ENCODE results near the gene PPL. TPM values are rescaled to one million over a fixed set of nuclear protein-coding genes. Genes with fewer than 3 reads are reported as not detected.

The PPL gene, protein sequence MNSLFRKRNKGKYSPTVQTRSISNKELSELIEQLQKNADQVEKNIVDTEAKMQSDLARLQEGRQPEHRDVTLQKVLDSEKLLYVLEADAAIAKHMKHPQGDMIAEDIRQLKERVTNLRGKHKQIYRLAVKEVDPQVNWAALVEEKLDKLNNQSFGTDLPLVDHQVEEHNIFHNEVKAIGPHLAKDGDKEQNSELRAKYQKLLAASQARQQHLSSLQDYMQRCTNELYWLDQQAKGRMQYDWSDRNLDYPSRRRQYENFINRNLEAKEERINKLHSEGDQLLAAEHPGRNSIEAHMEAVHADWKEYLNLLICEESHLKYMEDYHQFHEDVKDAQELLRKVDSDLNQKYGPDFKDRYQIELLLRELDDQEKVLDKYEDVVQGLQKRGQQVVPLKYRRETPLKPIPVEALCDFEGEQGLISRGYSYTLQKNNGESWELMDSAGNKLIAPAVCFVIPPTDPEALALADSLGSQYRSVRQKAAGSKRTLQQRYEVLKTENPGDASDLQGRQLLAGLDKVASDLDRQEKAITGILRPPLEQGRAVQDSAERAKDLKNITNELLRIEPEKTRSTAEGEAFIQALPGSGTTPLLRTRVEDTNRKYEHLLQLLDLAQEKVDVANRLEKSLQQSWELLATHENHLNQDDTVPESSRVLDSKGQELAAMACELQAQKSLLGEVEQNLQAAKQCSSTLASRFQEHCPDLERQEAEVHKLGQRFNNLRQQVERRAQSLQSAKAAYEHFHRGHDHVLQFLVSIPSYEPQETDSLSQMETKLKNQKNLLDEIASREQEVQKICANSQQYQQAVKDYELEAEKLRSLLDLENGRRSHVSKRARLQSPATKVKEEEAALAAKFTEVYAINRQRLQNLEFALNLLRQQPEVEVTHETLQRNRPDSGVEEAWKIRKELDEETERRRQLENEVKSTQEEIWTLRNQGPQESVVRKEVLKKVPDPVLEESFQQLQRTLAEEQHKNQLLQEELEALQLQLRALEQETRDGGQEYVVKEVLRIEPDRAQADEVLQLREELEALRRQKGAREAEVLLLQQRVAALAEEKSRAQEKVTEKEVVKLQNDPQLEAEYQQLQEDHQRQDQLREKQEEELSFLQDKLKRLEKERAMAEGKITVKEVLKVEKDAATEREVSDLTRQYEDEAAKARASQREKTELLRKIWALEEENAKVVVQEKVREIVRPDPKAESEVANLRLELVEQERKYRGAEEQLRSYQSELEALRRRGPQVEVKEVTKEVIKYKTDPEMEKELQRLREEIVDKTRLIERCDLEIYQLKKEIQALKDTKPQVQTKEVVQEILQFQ (N-terminal part only)
- 2.6 to 4.8 TPM (median 4.1 TPM) in 5 replicates for total RNA-seq (2022; extraction: Qiagen RNA extraction; ENCODE audit: low read depth)

DNA sequence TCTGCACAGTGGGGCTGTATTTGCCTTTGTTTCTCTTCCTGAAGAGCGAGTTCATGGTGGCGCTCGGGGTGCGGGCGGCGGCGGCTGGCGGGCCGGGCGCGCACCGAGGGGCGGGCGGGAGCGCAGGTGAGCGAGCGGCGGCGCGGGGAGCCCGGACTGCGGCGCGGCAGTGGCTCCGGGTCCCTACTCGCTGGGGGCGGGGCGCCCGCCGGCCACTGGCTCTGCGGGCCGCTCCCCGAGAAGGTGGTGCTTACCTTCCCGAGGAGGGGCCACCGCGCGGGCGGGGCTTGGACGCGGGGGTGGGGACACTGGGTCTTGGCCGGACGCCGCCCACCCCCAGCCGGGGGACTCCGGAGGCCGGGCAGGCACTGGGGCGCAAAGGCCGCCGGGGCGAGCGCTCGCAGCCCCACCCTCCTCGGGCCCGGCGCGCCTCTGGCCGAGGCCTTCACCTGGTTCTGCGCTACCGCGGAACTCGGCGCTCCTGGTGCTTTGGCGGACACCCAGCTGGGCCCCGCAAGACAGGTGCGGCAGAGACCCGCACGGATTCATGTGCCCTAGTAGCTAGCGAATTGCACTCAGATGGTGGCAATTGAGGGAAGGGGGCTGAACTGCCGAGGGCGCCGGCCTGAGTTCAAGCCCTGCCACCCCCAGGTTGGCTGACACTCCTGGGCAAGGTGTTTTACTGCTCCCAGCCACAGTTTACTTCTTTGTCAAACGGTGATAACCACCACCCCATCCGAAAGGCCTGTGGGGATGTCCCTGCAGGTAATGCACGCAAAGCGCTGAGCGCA, at the start of gene PPL:
TSS of gene PPL (minus strand) at position 158 of the 791 bp plus-strand sequence. CDS start at position 55, 103 bp downstream.

DNA sequence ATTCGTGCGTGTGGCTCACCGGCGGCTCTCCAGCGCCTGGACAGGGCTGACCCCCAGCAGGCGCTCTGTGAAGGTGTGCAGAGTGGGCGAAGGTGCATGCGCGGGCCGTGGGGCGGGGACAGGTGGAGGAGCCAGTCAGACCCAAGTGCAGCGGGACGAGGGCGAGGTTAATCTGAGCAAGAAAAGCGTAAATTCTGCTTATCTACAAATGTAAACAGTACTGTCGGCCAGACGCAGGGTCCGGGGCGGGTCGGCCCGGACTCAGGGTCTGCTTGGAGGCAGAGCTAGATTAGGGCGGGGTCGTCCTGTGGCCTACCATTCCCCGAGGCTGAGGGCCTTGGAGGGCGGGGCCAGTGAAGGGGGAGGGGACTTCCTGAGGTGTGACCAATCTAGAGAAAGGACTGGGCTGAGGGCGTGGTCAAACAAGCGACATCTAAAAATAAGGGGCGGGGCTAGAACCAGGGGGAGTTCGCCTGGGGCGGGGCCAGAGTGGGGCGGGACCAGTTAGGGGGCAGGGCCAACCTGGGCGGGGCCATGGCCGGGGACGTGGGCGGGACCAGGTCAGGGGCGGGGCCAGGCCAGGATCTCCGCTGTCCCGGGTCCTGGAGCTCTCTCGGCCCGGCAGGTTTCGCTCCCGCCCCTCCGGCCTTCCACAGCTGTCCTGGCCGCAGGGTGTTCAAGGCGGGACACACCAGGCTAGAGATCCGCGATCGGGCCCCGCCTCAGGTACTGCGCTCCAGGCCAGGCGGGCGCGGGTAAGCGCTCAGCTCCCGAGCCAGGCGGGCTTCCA, 21.0 kb upstream of the PPL start, which contains the start of gene SEC14L5:
TSS of gene SEC14L5 (plus strand) at position 611 of the 790 bp plus-strand sequence. CDS start 994 bp downstream, outside the sequence.

DNA sequence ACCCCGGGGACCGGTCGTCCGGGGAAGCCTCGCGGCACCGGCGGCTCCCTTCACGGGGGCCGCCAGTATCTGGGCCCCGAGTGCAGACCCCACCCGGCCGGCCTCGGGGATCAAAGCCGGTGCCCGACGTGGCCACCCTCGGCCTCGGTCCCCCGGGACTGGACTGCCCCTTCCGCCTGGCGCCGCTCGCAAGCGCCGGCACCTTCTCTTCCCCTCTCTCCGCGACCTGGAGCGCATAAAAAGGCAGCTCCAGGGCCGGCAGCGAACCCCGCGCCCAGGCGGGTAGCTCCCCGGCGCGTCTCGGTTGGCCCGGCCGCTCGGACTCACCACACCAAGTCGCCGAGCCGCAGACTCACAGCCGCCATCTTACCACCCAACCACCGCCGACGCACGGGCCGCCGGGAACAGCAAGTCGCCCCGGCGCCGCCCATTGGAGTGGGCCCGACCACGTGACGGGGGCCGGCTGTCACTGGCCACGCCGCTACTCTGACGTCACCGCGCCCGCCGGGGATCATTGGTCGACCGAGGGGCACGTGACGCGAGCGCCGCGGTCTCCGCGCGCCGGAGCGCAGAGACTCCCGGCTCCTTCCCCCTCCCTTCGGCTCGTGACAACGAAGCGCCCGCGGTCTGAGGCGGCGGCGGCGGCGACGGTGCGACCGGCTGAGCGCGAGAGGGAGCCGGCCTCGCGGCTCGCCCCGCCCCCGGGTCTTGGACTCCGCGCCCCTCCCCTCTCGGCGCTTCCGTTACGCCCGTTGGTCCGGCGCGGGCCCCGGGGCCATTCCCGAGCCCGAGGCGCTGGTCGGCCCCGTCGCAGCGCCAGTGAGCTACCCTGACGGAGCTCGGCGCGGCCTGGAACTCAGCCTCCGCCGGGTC, 89.8 kb downstream of the PPL start, which contains the start of the genes GLYR1 and UBN1:
TSS of gene GLYR1 (minus strand) at position 388 of the 873 bp plus-strand sequence. CDS start at position 365, 23 bp downstream.
TSS of gene UBN1 (plus strand) at position 581 of the 873 bp plus-strand sequence. CDS start 5,437 bp downstream, outside the sequence.

Other genes starting within 250 kb of the PPL start
- 13.1 to 26.3 TPM (median 24.8 TPM) in 5 replicates for gene NUDT16L1, start 243.6 kb downstream of the PPL start, total RNA-seq (2022; extraction: Qiagen RNA extraction; ENCODE audit: low read depth)
- 16.5 to 28.9 TPM (median 28.2 TPM) in 5 replicates for gene ANKS3, start 202.9 kb downstream of the PPL start, total RNA-seq (2022; extraction: Qiagen RNA extraction; ENCODE audit: low read depth)
- 1.2 to 2.1 TPM (median 1.4 TPM) in 5 replicates for gene DNAAF8, start 202.6 kb downstream of the PPL start, total RNA-seq (2022; extraction: Qiagen RNA extraction; ENCODE audit: low read depth)
- 5.4 to 10.9 TPM (median 8.2 TPM) in 5 replicates for gene ZNF500, start 170.0 kb downstream of the PPL start, total RNA-seq (2022; extraction: Qiagen RNA extraction; ENCODE audit: low read depth)
- not detected in 5 replicates for gene SEPTIN12, start 148.8 kb downstream of the PPL start, total RNA-seq (2022; extraction: Qiagen RNA extraction; ENCODE audit: low read depth)
- gene SMIM22, start 141.8 kb downstream of the PPL start, total RNA-seq (2022; extraction: Qiagen RNA extraction; ENCODE audit: low read depth) = not detected in 5 replicates
- gene ROGDI, start 134.5 kb downstream of the PPL start, total RNA-seq (2022; extraction: Qiagen RNA extraction; ENCODE audit: low read depth) = 10.7 to 16.2 TPM (median 15.6 TPM) in 5 replicates
- 40.4 to 43.5 TPM (median 41.0 TPM) in 5 replicates for gene GLYR1, start 89.9 kb downstream of the PPL start, total RNA-seq (2022; extraction: Qiagen RNA extraction; ENCODE audit: low read depth)
- gene UBN1, start 89.7 kb downstream of the PPL start, total RNA-seq (2022; extraction: Qiagen RNA extraction; ENCODE audit: low read depth) = 21.5 to 30.9 TPM (median 27.2 TPM) in 5 replicates
- 0.05 to 0.11 TPM (median 0.11 TPM) in 3 of 5 replicates, not detected in the others for gene SEC14L5, start 21.2 kb upstream of the PPL start, total RNA-seq (2022; extraction: Qiagen RNA extraction; ENCODE audit: low read depth)
- 12.4 to 19.2 TPM (median 18.4 TPM) in 5 replicates for gene NAGPA, start 96.8 kb upstream of the PPL start, total RNA-seq (2022; extraction: Qiagen RNA extraction; ENCODE audit: low read depth)
- not detected in 5 replicates for gene C16orf89, start 128.8 kb upstream of the PPL start, total RNA-seq (2022; extraction: Qiagen RNA extraction; ENCODE audit: low read depth)
- 28.2 to 37.7 TPM (median 37.2 TPM) in 5 replicates for gene ALG1, start 134.7 kb upstream of the PPL start, total RNA-seq (2022; extraction: Qiagen RNA extraction; ENCODE audit: low read depth)
- 21.9 to 27.8 TPM (median 27.2 TPM) in 5 replicates for gene EEF2KMT, start 160.6 kb upstream of the PPL start, total RNA-seq (2022; extraction: Qiagen RNA extraction; ENCODE audit: low read depth)